Natural killer cell (primary cell): Measurements from ENCODE around the gene DCAF16. TPM values are rescaled to one million over a fixed set of nuclear protein-coding genes. Genes with fewer than 3 reads are reported as not detected.
A peak's percentile ranks its signal among the peaks of the same experiment; 100 is the strongest.

Source experiments
- ATAC-seq, 3 donors: fragments of 150-1000 bp in 2 of 3; fragments of 200-7000 bp in 1 of 3; cut with Tn5 transposase; 1 replicate in 1 of 3; 2 replicates in 2 of 3; pipeline ENCODE4 v1.10.0; 2021; ENCODE audit warnings: mild to moderate bottlenecking in 2 of 3, moderate library complexity in 2 of 3
- DNase-seq, 2 donors: peaks; one replicate each; pipeline versions ENCODE4 v3.0.0 to v3.0.0-alpha.2; 2013 to 2021; ENCODE audit warnings: mixed read lengths in 1 of 2
- H3K27ac ChIP-seq: one replicate; pipeline ENCODE4 v1.5.1; 2013; ENCODE audit warnings: mild to moderate bottlenecking, low read length
- H3K27me3 ChIP-seq: one replicate; pipeline ENCODE4 v1.6.1; 2013; ENCODE audit warnings: low read length; ENCODE audit not compliant: control insufficient read depth, insufficient read depth
- H3K36me3 ChIP-seq: one replicate; pipeline ENCODE4 v1.6.1; 2013; ENCODE audit warnings: low read length; ENCODE audit not compliant: control insufficient read depth, insufficient read depth
- H3K4me1 ChIP-seq: one replicate; pipeline ENCODE4 v1.6.1; 2013; ENCODE audit warnings: low read length; ENCODE audit not compliant: control insufficient read depth, insufficient read depth
- H3K4me3 ChIP-seq: one replicate; pipeline ENCODE4 v1.5.1; 2013; ENCODE audit warnings: low read length
- H3K9me3 ChIP-seq: one replicate; pipeline ENCODE4 v1.6.1; 2013; ENCODE audit warnings: low read length; ENCODE audit not compliant: control insufficient read depth, insufficient read depth
- H3K27ac Mint-ChIP-seq, 2 donors: one replicate each; pipeline ENCODE4 v1.8.0; 2022; ENCODE audit warnings: mild to moderate bottlenecking in 2 of 2, mixed read lengths in 2 of 2, moderate library complexity in 1 of 2
- H3K27me3 Mint-ChIP-seq, 2 donors: one replicate each; pipeline ENCODE4 v1.8.0; 2022; ENCODE audit warnings: low read depth in 2 of 2, mixed read lengths in 2 of 2
- H3K36me3 Mint-ChIP-seq: one replicate; pipeline ENCODE4 v1.8.0; 2022; ENCODE audit warnings: mixed read lengths
- H3K4me1 Mint-ChIP-seq, 2 donors: one replicate each; pipeline ENCODE4 v1.8.0; 2022; ENCODE audit warnings: mixed read lengths in 2 of 2
- H3K4me3 Mint-ChIP-seq: one replicate; pipeline ENCODE4 v1.8.0; 2022; ENCODE audit warnings: mild to moderate bottlenecking, moderate library complexity, mixed read lengths
- H3K9me3 Mint-ChIP-seq, 2 donors: one replicate each; pipeline ENCODE4 v1.8.0; 2022; ENCODE audit warnings: mixed read lengths in 2 of 2
- WGBS: methylation state at CpG from one replicate; pipeline ENCODE4 v1.1.7; 2013; ENCODE audit warnings: missing lambda C conversion rate; ENCODE audit not compliant: insufficient coverage; 5-methylcytosine and 5-hydroxymethylcytosine counted together
- intact Hi-C: fragments of 100-400 bp; cut with micrococcal nuclease; formaldehyde crosslinking; loops from one replicate; pipeline ENCODE4 v1.14.2; 2022
- total RNA-seq, 4 donors: library from RNA; stranded (reverse); fragments of 120-200 nt in 1 of 4; gene quantifications; one replicate each; pipeline versions ENCODE4 v1.2.3 to v1.2.4, GENCODE V29; 2013 to 2022
- TF ChIP-seq, protein P1 (sequence below): fragments of 200-600 bp; IDR thresholded peaks from one replicate; pipeline ENCODE4 v1.8.0; 2022; ENCODE audit warnings: antibody characterized with exemption

DCAF16 gene
- total RNA-seq, 3 donors from 2014 or later (not counting 1 experiment from before 2014, with no cell fraction given), result 73.9 to 93.8 (median 90.3) TPM

DNA sequence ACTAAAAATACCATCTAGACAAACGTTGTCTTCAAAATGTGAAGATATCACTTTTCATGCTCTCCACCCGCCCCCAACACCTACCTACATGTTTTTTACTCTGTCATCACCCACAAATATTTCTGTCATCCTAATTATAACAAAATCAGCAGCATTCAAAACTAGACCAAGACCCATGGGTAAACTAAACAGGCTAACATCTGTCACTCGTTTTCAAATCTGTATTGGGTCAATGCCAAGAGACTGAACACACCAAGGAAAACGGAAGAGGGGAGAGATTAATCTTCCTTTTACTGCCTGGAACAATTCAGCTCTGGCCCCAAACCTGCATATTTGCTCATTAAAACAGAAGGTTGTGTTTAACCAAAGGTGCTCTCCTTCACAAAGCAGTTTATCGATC lies 46.6 kb downstream of the DCAF16 start:
- Histone ChIP-seq H3K27ac (no peak overlapping the region), H3K4me1 (no peaks in the 10 kb centered on the region), H3K9me3 (no peaks in the 10 kb centered on the region), H3K4me3 (no peak overlapping the region), H3K36me3 (no peaks in the 10 kb centered on the region), H3K27me3 (no peaks in the 10 kb centered on the region)
- DNase-seq, result no peak
- peaks cover 0 to 2% of the 10 kb centered on the region in 2 donors for H3K27me3 Mint-ChIP-seq
- 70% methylated on average over 5 of the region's 5 CpGs for WGBS
- intact Hi-C loops, result no loop called here
- H3K27ac Mint-ChIP-seq, result no peak overlapping the region
- peaks cover 12% of the 10 kb centered on the region in 2 donors for H3K4me1 Mint-ChIP-seq
- H3K9me3 Mint-ChIP-seq, result no peaks in the 10 kb centered on the region
- no peaks in the 10 kb centered on the region for H3K36me3 Mint-ChIP-seq
- TF ChIP-seq, protein P1, sequence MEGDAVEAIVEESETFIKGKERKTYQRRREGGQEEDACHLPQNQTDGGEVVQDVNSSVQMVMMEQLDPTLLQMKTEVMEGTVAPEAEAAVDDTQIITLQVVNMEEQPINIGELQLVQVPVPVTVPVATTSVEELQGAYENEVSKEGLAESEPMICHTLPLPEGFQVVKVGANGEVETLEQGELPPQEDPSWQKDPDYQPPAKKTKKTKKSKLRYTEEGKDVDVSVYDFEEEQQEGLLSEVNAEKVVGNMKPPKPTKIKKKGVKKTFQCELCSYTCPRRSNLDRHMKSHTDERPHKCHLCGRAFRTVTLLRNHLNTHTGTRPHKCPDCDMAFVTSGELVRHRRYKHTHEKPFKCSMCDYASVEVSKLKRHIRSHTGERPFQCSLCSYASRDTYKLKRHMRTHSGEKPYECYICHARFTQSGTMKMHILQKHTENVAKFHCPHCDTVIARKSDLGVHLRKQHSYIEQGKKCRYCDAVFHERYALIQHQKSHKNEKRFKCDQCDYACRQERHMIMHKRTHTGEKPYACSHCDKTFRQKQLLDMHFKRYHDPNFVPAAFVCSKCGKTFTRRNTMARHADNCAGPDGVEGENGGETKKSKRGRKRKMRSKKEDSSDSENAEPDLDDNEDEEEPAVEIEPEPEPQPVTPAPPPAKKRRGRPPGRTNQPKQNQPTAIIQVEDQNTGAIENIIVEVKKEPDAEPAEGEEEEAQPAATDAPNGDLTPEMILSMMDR, result no peak
- H3K4me3 Mint-ChIP-seq, result no peak overlapping the region
- no peak for ATAC-seq

DNA sequence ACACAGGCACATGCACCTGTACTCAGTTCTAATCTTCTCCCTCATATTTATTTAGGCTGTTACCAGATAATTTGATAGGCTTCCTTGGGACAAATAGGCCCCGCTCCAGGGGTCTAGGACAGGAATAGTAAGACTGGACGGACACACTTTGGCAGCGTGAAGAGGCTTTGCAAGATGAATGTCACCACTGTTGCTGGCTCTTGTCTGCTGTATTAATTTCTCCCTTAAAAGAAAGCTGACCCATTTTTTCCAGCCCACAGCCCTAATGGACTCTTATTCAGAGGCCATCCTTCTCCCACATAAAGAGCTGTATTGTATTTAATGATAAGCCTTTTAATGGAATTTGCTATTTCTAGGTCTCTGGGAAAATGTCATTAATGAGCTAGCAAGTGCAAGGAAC lies 47.1 kb downstream of the DCAF16 start:
- ATAC-seq, result no peak
- Mint-ChIP-seq H3K9me3 (no peaks in the 10 kb centered on the region), H3K4me3 (no peak overlapping the region), H3K27me3 (peaks cover 0 to 2% of the 10 kb centered on the region in 2 donors), H3K4me1 (peaks cover 12% of the 10 kb centered on the region in 2 donors), H3K36me3 (no peaks in the 10 kb centered on the region), H3K27ac (no peak overlapping the region)
- no peak overlapping the region for H3K27ac ChIP-seq
- H3K9me3 ChIP-seq, result no peaks in the 10 kb centered on the region
- no peak for DNase-seq
- intact Hi-C loops, result no loop called here
- H3K4me1 ChIP-seq, result no peaks in the 10 kb centered on the region
- 99% methylated on average over 3 of the region's 3 CpGs for WGBS
- H3K36me3 ChIP-seq, result no peaks in the 10 kb centered on the region
- no peaks in the 10 kb centered on the region for H3K27me3 ChIP-seq
- TF ChIP-seq, protein P1, result no peak
- H3K4me3 ChIP-seq, result no peak overlapping the region

DNA sequence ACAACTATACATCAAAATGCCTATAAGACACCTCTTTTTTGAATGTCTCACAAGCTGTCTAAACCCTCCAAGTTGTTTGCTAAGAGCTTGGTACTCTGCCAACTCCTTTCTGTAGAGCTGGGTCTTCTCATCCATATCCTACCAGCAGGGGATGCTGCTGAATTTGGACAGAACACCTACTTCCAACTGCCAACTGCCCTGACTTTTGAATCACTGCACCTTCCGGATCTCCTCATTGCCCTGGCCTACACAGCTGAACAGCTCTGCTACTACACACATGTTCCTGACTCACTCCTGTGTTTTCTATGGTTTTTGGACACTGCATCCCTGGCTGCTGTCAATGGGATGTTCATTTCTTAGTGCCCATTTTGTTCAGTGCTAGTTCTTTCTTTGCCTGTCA lies 47.8 kb downstream of the DCAF16 start:
- Mint-ChIP-seq H3K27me3 (peaks cover 0 to 2% of the 10 kb centered on the region in 2 donors), H3K27ac (no peak overlapping the region), H3K4me3 (no peak overlapping the region), H3K36me3 (no peaks in the 10 kb centered on the region), H3K9me3 (no peaks in the 10 kb centered on the region), H3K4me1 (peaks cover 12% of the 10 kb centered on the region in 2 donors)
- Histone ChIP-seq H3K4me1 (no peaks in the 10 kb centered on the region), H3K36me3 (no peaks in the 10 kb centered on the region), H3K27ac (no peak overlapping the region), H3K4me3 (no peak overlapping the region), H3K27me3 (no peaks in the 10 kb centered on the region), H3K9me3 (no peaks in the 10 kb centered on the region)
- TF ChIP-seq, protein P1, result no peak
- peak in 1 of 2 donors; percentile 6 for DNase-seq
- intact Hi-C loops, result no loop called here
- no peak for ATAC-seq
- 93% methylated on average over 1 of the region's 1 CpG for WGBS

DNA sequence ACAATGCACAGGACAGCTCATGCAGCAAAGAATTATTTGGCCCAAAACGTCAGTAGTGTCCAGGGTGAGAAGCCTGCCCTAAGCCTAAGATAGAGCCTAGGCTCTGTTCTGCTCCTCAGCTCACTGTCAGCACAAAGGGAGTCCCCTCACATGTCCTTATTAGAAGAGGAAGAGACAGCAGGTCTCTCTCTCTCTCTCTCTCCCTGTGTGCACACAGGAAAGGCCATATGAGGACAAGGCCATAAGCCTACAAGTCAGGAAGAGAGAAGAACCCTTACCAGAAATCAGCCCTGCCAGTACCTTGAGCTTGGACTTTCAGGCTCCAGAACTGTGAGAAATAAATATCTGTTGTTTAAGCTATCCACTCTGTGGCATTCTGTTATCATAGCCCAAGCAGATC lies 49.5 kb downstream of the DCAF16 start:
- Mint-ChIP-seq H3K4me3 (no peak overlapping the region), H3K4me1 (peaks cover 9 to 10% of the 10 kb centered on the region in 2 donors), H3K9me3 (no peaks in the 10 kb centered on the region), H3K27me3 (peaks cover 0 to 3% of the 10 kb centered on the region in 2 donors), H3K36me3 (no peaks in the 10 kb centered on the region), H3K27ac (no peak overlapping the region)
- ATAC-seq (no peak), DNase-seq (no peak)
- H3K27me3 ChIP-seq, result no peaks in the 10 kb centered on the region
- WGBS, result 84% methylated on average over 1 of the region's 1 CpG
- H3K4me3 ChIP-seq, result no peak overlapping the region
- no peaks in the 10 kb centered on the region for H3K36me3 ChIP-seq
- TF ChIP-seq, protein P1, result no peak
- H3K4me1 ChIP-seq, result no peaks in the 10 kb centered on the region
- H3K27ac ChIP-seq, result no peak overlapping the region
- intact Hi-C loops, result no loop called here
- H3K9me3 ChIP-seq, result no peaks in the 10 kb centered on the region
